Activated T-helper 1 cell treated with anti-CD3 and anti-CD28 coated beads, Interleukin-2, amount 50 U/mL, for 16 hours (primary cell): ENCODE data around the gene WDR35.
"Not testable (repeated sequence)": the region's sequence is repeated elsewhere in the genome, so short reads cannot be mapped to it uniquely, and the experiment has no call there.

Experiments used
- DNase-seq, 2 donors: peaks; one replicate each; pipeline ENCODE4 v3.0.0-alpha.2; 2020; ENCODE audit warnings: low read depth in 1 of 2, low spot score in 1 of 2

Gene WDR35

DNA sequence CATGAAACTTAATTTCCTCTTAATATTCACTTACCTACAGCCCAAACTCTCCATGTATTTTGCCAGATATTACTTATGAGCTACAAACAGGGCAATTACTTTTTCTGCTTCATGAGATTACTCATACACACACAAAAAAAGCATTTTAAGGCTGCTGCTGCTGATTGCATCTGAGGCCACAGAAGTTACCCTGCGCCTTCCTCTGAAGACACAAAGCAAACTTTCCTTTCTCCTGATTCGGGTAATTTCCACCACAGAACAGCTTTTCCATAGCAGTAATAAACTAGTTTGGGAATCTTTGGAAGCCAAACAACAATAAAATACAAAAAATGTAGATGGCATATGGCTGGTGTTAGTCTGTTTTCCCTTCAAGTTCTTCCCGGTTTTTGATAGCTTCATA lies 94.4 kb downstream of the WDR35 start:
- DNase-seq, result no peak

DNA sequence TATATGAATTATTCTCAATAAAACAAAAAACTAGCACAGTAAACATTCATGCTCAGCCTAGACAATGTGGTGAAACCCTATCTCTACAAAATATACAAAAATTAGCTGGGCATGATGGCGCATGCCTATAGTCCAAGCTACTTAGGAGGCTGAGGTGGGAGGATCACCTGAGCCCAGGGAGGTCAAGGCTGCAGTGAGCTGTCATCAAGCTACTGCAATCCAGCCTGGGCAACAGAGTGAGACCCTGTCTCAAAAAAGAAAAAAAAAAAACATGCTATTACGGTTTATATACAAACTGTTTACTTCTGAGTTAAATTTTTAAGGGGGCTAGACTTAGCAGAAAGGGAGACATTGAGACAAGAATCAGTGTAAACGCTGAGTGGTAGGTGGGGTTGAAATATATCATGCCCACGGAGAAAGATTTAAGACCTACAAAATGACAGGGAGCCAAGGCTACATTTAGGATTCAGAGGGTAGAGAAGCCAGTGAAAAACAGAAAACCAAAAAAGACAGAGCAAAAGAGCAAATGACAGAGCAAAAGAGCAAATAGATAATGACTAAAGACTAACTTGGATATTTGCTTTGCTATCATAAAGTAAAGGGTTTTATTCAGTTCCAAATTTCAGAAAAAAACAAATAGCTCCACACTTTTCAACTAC lies 95.6 kb downstream of the WDR35 start:
- DNase-seq, result no peak

DNA sequence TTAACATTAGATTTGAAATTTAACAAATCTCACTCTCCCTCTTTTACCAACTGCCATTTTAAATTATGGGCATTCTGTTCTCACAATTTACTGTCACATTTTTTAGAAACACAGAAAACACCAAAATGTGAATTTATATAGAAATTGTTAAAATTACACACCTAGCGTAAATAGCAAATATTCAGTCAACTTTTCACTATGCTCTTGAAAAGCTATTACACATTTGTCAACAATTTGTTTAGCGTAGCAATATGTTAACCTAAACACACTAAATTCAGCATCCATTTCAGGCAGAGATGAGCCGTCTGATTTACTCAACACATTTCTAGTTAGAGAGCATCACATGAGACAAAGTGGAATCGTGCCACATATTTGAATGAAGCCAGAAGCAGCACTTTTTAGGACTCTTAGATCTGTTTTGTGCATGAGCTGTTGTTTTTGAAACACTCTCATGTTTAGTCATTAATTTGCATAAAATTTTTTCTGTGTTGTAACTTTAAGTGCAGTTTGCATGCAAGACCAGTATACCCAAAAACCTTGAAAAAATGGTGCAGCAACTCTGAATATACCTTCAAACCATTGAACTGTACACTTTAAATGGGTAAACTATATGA lies 96.3 kb downstream of the WDR35 start:
- no peak for DNase-seq

DNA sequence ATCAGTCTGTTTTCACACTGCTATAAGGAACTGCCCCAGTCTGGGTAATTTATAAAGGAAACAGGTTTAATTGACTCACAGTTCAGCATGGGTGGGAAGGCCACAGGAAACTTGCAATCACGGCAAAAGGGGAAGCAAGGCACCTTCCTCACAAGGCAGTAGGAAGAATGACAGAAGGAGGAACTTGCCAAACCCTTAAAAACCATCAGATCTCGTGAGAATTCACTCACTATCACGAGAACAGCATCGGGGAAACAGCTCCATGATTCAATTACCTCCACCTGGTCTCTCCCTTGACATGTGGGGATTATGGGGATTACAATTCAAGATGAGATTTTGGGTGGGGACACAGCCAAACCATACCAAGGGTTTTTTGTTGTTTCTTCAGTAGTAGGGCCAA lies 97.9 kb downstream of the WDR35 start:
- DNase-seq, result not testable (repeated sequence)

DNA sequence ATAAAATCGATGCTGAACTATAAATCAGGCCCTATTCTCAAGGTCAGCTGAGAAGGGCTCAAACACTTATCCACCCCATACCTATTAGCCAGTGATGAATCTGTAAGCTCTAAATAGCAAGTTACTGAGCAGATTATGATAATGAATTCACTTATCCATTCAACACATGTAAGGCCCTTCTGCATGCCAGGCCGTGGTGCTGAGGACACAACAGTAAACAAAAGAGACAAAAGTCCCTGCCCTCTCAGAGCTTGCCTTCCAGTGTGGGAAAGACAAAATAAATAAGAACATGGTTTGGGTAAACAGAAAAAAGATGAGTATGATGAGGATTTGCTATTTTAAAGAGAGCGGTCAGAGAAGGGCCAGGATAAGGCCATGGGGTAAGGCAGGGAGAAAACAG lies 99.8 kb downstream of the WDR35 start:
- DNase-seq, result no peak

DNA sequence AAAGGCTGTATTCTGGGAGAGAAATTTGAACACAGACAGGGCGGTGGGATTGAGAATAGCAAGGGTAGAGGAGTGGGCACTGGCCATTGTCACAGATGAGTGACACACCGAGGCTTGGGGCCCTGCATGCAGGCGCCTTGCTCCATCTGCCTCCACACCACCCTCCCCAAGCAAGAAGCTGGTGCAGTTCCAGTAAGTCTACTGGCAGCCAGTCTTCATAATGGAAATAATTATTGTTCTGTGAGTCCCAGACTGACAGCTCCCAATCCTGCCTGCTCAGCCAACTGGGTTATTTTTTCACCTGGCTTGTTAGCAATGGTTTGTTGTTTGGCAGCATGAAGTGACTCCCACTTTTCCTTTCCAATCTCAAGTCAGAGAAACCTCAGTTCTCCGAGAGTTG lies 101.1 kb downstream of the WDR35 start:
- DNase-seq, result no peak

DNA sequence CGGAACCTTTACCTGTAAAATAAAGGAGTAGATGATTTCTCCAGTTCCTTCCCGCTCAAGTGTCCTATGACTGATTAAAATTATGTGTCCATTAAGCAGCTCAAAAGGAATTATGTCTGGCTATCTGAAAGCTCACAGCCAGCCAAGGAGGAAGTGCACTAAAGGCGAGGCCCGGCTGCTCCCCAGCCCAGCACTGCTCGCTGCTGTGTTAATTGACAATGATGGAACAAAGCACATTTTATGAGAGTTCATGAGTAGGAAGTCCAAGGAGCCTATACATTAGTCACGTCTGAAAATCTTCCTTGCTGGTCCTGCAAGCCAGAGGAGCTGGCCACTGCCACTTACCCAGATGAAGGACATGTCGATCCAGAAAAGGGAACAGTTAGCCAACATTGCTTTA lies 102.4 kb downstream of the WDR35 start:
- DNase-seq, result no peak

DNA sequence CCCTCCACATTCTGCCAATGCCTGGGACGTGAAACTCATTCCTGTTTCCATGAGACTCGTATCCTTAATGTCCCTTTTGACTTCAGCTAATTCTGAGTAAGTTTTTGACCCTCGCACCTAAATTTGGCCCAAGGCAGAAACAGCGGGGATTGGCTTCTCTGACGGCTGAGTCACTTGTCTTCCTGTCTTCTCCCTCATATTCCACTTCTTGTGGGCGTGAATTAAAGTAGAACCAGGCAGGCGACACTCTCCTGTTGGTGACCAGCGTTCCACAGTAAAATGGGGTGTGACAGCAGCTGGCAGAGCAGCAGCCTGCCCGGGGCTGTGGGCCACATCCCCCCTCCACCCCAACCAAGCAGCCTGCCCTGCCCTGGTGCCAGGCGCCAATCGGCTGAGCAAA lies 103.6 kb downstream of the WDR35 start:
- DNase-seq, result no peak

DNA sequence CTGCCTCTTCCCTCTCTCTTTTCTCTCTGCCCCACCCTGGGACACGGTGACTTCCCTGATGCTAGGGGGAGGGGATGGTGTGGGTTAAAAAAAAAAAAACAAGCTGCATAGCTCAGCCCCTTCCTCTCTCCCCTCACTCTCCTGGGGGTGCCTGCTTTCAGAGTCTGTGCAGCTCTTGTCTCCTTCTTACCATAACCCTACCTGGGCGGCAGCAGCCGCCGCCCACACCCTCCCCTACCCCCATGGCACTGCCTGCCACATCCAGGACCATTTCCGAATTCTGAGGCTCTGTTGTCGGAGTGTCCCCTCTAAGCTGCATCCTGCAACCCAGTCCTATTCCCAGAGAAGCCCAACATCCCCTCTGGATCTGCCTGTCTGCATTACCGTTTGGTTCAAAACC lies 104.1 kb downstream of the WDR35 start:
- no peak for DNase-seq

DNA sequence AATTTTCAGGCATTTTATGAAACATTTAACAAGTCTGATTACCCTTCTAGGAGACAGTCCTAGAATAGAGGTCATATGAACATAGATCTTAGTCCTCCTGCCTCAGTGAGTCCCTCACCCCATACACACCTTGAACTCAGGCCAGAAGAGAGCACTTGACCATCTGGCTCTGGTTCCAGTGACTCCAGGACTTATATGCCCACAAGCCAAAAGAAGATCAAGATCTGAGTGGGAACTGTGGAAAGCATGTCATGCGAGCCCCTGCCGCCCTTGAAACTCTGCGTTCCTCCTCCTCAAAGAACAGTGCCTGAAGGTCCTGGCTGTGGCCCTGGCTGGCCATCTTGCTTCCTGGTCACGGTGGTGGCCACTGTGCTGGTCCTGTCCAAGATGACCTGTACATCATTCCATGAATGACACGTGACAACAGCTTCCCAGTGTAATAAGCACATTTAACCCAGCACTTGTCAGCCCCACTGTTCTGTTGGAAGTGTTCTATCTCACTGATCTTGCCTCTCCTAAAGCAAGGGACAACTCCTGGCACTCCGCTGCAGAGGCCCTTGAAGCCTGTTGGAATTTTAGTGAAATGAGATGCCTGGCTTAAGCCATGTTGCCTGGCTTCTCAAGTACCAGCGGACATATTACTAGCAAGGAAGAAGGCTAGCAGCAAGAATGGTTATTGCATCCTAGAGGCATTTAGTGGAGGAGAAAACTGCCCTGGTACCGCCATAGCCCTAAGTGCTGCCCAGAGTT lies 105.8 kb downstream of the WDR35 start:
- no peak for DNase-seq

DNA sequence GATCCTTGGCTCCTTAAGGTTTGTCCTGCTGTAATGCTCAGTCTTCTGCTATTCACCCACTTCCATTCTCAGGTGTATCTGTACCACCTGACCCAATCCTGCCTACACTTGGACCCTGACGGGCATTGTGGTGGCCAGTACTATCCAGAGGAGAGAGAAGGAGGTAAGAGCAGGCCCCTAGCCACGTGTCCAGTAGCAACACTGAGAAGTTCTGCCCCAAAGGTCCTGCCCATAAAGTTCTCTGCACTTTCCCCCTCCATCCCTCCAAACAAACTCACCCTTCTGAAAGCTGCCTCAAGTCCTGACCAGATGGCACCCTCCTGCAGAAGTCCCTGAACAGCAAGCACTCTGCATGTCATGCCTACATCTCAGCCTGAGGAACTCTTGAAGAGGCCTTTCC lies 106.4 kb downstream of the WDR35 start:
- no peak for DNase-seq

DNA sequence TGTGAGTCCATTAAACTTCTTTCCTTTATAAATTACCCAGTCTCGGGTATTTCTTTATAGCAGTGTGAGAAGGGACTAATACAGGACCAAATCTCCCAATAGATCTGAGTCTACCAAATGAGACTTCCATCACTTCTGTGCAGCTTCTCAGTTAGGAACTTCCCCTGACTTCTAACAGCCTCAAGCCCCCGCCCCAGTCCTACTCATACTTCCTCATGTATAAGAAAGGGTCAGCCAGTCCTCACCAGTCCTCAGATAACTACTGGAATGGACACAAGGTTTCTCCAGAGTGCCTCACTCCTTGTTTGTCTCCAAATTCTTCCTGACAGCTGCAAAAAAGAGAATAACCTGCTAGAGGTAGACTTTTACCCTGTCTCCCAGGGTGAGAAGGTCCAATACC lies 107.6 kb downstream of the WDR35 start:
- no peak for DNase-seq

DNA sequence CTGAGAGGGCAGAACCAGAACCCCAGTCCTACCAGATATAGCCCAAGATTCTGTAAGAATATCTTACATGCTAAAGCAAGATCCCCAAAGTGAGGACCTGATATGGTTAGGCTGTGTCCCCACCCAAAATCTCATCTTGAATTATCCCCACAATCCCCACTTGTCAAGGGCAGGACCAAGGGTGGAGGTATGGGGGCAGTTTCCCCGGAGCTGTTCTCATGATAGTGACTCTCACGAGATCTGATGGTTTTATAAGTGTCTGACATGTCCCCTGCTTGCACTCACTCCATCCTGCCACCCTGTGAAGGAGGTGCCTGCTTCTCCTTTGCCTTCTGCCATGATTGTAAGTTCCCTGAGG lies 108.0 kb downstream of the WDR35 start:
- no peak for DNase-seq

DNA sequence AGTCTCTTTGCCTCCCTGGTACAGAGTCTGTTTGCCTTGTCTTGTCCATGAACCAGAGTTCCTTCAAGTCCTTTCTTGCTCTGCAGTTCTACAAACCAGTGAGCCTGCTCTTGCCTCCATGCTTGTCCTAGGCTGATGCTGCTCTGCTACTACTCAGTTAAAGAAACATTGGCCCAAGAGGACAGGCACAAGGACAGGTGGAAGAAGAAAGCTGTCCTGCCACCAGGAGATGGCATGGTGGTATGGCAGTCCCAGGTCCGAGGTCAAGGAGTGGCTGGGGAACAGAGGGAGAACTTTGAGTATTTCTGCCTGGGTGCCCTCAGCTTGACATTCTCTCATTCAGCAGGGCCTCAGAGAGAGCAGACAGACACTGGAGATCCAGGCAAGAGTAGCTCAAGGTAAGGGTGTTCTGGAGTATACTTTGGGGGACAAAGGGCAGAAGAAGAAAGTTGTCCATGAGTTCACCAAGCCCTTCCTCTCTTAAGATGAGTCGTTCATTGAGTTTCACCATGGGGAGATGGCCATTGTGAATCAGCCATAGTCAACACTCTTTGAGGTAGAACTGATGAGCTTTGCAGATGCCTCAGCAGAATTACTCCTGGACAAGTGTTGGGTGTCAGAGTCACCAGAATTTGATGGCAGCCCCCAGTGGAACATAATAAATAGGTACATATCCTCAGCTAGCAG lies 108.5 kb downstream of the WDR35 start:
- no peak for DNase-seq

DNA sequence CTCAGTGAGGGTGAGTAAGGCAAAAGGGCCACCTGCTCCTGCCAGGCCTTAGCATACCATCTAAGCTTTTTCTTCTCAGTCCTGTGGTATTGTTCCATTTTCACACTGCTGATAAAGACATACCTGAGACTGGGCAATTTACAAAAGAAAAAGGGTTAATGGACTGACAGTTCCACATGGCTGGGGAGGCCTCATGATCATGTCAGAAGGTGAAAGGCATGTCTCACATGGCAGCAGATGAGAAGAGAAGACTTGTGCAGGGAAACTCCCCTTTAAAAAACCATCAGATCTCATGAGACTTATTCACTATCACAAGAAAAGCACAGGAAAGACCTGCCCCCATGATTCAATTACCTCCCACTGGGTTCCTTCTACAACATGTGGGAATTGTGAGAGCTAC lies 109.7 kb downstream of the WDR35 start:
- not testable (repeated sequence) for DNase-seq

DNA sequence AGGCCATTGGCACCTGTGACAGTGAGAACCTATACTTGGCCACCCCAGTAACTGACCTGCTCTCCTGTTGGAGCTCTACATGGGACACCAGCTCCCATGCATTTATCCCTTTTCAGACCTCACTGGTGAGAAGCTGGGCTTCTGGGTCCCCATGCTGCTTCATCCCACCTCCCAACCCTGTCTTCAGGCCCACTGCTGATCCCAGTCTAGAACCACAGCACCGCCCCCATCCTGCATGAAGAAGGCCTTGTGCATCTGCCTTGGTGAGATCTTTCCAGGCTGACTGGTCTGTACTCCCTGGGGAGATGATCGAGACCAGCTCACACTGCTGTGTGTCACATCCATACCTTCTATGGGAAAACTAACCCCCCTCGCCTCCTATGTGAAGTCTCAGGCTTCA lies 110.8 kb downstream of the WDR35 start:
- no peak for DNase-seq

DNA sequence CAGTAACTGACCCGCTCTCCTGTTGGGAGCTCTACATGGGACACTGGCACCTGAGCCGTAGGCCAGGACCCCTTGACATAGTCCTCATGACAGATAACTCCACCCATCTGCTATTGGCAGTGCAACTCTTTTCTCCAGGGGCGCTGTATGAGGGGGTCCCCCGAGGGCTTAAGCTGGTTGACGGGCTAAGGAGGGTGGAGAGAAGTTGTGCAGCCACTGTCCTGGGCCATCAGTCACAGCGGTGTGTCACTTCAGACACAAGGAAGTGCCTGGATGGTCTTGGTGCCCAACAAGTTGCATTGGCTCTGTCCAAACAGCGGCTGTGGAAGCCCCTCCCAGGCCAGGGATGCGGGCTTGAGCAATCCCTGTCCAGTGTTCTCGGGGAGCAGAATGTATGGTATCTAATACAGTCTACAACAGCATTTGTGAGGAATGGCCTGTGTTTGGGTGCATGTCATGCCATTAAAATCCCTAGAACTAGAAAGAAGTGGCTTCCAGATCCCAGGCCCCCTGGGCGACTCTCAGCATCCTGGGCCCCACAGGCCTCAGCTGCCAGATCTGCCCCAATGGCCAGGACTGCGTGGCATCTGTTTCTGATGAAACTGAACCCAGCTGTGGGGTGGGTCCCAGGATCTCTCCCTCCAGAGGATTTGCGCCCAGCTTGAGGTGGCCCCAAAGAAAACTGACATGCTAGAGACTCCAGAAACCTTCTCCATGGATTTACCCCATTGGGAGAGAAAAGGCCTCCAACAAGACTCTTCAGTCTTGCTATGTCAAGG lies 111.4 kb downstream of the WDR35 start:
- no peak for DNase-seq

DNA sequence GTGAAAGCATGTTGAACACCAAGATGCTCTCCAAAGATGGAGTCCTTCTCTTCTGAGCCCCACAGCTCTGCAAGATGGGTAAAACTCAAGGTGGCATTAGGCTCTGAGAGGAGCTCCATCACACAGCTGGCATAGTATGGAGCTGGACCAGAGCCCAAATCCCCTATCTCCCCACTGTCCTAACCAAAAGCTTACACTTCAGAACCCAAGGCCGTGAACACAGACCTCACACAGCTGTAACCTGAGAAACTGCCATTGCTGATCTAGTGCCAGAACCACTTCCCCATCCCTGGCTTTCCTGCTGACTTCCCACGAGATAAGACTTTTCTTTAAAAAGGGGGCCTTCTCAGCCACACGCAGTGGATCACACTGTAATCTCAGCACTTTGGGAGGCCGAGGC lies 113.2 kb downstream of the WDR35 start:
- no peak for DNase-seq

DNA sequence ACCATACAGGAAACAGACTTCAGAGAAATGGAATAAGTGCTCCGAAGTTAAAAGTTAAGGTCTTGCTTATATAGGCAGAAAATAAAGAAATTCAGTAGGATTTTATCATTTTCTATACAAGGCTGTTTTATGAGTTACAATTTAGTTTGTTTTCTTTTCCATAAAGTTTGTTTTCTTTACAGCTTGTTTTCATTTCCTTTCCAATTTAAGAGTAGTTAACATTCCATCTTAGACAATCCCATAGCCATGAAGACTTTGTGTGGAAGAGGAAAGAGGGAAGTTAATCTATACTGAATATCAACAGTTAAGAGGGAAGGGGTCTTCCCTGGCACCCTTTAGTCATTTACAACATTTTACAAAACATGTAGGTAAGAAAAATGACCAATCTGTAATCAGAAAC lies 114.6 kb downstream of the WDR35 start:
- no peak for DNase-seq

DNA sequence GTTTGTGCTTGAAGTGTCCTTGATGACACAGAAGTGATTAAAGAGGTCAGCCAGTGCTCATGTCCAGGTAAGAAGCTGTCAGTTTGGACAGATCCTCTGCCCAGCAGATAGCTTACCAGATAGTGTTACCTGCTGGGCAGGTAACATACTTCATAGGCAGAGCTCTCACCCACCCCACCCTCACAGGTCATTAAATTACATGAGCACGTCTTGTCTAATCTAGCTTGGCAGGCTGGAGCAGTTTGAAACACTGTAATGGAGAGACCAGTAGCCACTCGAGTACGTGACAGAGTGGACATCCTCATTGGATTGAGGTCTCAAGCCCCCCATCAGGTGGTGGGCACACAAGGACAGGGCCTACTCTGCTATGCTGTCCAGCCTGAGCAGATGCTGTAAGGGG lies 115.2 kb downstream of the WDR35 start:
- no peak for DNase-seq

DNA sequence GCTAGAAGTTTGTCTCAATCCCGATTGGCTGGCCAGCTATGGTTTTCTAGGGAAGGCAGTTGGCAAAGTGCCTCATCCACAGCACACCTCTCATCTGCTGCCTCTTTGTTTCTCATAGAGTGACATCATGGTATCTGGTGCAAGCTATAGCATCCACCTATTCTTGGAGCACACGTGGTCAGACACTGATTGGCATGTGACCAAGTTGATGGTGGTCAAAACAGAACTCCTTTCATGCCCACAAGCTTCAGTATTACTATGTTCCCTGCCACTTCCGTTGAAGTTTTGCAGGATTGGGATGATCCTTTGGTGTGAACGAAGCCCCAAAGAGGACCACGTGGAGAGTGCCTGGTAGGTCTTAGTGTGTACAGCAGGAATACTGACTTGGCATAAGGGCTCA lies 116.9 kb downstream of the WDR35 start:
- no peak for DNase-seq
